Measurements from ENCODE around the gene PRRC2C.

DNA sequence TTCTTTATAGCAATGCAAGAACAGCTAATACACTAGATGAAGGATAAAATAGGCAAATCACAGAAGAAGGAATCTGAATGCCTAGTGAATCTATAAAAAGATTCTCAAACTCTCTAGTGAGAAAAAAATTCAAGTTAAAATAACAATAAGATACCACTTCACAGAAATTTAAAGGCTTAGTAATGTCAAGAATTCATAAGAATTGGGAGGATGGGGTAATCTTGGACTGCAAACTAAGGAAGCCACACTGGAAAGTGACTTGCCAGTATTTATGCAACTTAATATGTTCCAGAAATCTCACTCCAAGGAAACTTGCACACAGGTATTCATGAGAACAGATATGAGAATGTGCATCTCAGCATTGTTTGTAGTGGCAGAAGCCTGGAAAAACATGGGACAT is 38.9 kb upstream of the PRRC2C start:
- TF ChIP-seq TCF12 (IDR thresholded peaks at IDR 0.05; ENCODE audit: low read depth) (no peak), EP300 (IDR thresholded peaks at IDR 0.05; ENCODE audit: borderline replicate concordance) (no peak), TEAD4 (IDR thresholded peaks at IDR 0.05) (no peak), RAD21 (IDR thresholded peaks at IDR 0.05; ENCODE audit: low read depth) (no peak), TAF1 (IDR thresholded peaks at IDR 0.05; ENCODE audit: low read depth) (no peak), CREB1 (IDR thresholded peaks at IDR 0.05; ENCODE audit: low read depth) (no peak), YY1 (IDR thresholded peaks at IDR 0.05; ENCODE audit: low read depth) (no peak), CEBPB (IDR thresholded peaks at IDR 0.05) (no peak), EGR1 (IDR thresholded peaks at IDR 0.05) (no peak), FOXM1 (IDR thresholded peaks at IDR 0.05; ENCODE audit: borderline replicate concordance, low read depth) (no peak), NFIC (IDR thresholded peaks at IDR 0.05) (no peak), ZBTB7A (IDR thresholded peaks at IDR 0.05; ENCODE audit: low read depth) (no peak)
- TF ChIP-seq, protein P1, sequence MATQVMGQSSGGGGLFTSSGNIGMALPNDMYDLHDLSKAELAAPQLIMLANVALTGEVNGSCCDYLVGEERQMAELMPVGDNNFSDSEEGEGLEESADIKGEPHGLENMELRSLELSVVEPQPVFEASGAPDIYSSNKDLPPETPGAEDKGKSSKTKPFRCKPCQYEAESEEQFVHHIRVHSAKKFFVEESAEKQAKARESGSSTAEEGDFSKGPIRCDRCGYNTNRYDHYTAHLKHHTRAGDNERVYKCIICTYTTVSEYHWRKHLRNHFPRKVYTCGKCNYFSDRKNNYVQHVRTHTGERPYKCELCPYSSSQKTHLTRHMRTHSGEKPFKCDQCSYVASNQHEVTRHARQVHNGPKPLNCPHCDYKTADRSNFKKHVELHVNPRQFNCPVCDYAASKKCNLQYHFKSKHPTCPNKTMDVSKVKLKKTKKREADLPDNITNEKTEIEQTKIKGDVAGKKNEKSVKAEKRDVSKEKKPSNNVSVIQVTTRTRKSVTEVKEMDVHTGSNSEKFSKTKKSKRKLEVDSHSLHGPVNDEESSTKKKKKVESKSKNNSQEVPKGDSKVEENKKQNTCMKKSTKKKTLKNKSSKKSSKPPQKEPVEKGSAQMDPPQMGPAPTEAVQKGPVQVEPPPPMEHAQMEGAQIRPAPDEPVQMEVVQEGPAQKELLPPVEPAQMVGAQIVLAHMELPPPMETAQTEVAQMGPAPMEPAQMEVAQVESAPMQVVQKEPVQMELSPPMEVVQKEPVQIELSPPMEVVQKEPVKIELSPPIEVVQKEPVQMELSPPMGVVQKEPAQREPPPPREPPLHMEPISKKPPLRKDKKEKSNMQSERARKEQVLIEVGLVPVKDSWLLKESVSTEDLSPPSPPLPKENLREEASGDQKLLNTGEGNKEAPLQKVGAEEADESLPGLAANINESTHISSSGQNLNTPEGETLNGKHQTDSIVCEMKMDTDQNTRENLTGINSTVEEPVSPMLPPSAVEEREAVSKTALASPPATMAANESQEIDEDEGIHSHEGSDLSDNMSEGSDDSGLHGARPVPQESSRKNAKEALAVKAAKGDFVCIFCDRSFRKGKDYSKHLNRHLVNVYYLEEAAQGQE (IDR thresholded peaks at IDR 0.05; ENCODE audit: low read depth): no peak
- TF ChIP-seq, protein P2, sequence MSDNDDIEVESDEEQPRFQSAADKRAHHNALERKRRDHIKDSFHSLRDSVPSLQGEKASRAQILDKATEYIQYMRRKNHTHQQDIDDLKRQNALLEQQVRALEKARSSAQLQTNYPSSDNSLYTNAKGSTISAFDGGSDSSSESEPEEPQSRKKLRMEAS (IDR thresholded peaks at IDR 0.05): no peak
